Renal pelvis (tissue), 4 donors: ENCODE measurements around the gene SH3BGRL. TPM values are rescaled to one million over a fixed set of nuclear protein-coding genes. Genes with fewer than 3 reads are reported as not detected.
"Not testable (repeated sequence)": the region's sequence is repeated elsewhere in the genome, so short reads cannot be mapped to it uniquely, and the experiment has no call there.

Experiments
- DNase-seq: peaks from one replicate; pipeline ENCODE4 v3.0.0-alpha.2; 2013
- polyA plus RNA-seq, 3 donors: library from polyadenylated mRNA; unstranded; fragments of 120-200 nt; gene quantifications; one replicate each; pipeline ENCODE4 v1.2.1, GENCODE V29; 2013; ENCODE audit not compliant: insufficient read length in 3 of 3

The SH3BGRL gene
- polyA plus RNA-seq, 3 donors = 161 to 197 (median 166) TPM

- no peak for DNase-seq
Measured at GRCh38 chrX:81240701-81241331, 38.9 kb downstream of the SH3BGRL start.

DNA sequence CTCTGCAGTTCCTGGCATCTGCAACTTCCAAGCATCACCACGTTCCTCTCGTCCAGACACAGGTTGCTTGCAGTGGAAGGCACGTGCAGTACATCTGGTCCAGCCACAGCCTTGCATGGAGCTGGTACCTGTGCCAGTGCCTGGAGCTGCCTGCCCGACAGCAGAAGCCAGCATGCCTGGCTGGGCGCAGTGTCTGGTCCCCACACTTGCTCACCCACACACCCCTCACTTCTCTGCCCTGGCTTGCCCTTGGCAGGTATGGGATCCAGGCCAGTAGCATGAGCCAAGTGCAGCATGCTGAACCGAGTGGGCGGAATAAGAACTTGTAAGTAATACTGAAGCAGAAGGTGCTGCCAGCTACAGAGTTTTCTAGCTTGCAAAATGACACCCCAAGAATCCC, 39.9 kb downstream of the SH3BGRL start:
- DNase-seq = no peak

DNA sequence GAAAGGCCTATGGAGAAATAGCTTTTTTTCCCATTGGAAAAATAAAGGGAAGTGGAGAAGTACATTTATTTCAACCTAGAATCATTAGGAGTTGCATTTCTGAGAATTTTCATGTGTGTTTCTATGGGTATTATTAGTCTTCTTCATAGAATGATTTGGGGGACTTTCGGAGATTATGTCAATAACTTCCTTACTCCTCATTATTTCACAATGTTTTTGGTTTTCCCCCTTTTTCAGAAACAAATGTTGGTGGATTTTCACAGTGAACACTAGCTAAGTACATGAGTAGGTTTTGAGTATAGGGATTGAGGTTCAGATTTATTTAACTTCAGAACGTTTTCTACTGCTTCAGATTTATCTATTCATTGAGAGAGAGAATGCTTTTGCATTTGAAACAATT, 54.0 kb downstream of the SH3BGRL start:
- no peak for DNase-seq

- no peak for DNase-seq
Measured at GRCh38 chrX:81257817-81258216, 55.9 kb downstream of the SH3BGRL start.

- DNase-seq = no peak
Measured at GRCh38 chrX:81259020-81259713, 57.3 kb downstream of the SH3BGRL start.

DNA sequence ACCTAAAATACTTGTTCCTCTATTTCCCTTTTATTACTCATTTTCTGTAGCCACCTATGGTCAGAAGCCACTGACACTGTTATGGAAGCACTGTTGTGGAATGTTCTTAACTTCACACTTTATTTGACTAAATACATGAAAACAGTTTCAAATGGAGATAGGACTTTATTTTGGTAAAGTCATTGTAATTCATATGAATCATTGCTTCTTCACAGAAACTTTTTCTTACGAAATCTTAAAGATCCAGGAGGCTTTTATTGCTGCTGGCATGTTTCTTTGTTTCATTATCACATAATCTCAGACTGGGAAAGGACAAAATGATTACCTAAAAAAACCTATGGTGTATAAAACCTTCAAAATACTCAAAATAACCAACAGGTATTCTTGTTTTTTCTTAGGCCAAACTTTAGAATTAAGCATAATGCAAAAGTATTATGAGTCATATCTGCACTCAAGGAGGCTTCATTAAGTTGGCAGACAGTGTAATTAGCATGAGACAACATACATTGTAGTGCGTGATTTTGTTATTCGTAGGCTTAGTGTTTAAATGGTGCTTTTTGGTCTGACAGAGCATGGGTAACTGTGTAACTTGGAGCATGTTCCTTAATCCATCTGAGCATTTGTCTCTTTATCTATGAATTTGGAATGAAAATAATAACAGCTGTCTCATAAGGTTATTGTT, 58.0 kb downstream of the SH3BGRL start:
- no peak for DNase-seq

DNA sequence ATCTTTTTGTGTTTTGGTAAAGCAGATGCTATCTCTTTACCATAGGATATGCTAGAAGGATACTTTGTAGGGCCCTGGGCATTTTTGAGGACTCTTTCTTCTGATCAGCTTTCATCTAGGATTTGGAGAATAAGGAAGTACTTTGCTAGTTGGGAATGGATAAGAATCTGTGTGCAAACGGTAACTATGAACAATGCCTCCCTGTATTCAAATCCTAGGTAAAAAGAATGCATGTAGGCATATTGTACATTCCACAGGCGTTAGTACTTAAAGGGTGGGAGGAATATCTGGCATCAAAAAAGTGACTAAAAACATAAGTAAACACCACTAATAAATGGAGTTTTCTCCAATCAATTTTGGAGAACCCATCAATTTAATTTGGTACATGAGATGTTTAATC, 59.7 kb downstream of the SH3BGRL start:
- DNase-seq = no peak

DNA sequence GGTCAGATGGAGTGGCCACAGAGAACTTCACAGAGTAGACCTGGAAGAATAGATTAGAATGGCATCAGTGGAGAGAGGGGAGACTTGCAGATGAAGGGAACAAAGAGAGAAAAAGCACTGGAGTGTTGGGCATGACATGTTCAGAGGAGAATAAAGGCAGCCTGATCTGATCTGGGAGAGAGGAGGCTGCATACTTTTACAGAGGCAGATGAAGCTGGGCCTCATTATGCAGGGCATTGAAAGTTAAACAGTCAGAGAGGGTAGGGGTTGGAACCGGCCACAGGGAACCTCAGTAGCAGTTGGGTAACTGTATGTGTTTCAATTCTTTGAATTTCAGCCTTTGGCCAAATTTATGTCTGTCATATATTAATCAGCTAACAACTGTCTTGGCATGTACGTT, 61.2 kb downstream of the SH3BGRL start:
- no peak for DNase-seq

- DNase-seq = no peak
Measured at GRCh38 chrX:81278616-81279015, 76.7 kb downstream of the SH3BGRL start.

DNA sequence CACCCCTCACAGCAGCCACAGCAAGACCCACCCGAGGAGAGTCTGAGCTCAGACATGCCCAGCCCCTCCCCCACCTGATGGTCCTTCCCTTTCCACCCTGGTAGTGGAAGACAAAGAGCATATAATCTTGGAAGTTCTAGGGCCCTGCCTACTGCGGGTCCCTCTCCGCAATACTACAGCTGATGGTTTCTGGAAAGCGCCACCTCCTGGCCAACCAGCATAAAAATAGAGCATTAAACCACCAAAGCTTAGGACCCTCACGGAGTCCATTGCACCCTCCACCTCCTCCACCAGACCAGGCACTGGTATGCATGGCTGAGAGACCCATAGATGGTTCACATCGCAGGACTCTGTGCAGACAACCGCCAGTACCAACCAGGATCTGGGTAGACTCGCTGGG, 78.2 kb downstream of the SH3BGRL start:
- no peak for DNase-seq

GRCh38 chrX:81286075-81286474, 84.2 kb downstream of the SH3BGRL start:
- DNase-seq = no peak

- no peak for DNase-seq
Measured at GRCh38 chrX:81286608-81287007, 84.7 kb downstream of the SH3BGRL start.

- DNase-seq = no peak
Measured at GRCh38 chrX:81291996-81292395, 90.1 kb downstream of the SH3BGRL start.

GRCh38 chrX:81294101-81294500, 92.2 kb downstream of the SH3BGRL start:
- no peak for DNase-seq

DNA sequence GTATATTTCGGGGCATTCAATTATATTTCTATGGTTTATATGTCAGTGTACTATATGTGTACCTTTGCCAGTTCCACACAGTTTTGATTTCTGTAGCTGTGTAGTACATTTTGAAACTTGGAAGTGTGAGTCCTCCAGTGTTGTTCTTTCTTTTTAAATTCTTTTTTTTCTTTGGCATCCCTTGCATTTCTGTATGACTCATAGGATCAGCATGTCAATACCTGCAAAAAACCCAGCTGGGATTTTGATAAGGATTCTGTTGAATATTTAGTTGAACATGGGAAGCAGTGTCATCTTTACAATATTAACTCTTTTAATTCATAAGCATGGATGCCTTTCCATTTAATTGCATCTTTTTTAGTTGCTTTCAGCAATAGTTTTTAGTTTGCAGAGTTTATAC, 100.0 kb downstream of the SH3BGRL start:
- no peak for DNase-seq

DNA sequence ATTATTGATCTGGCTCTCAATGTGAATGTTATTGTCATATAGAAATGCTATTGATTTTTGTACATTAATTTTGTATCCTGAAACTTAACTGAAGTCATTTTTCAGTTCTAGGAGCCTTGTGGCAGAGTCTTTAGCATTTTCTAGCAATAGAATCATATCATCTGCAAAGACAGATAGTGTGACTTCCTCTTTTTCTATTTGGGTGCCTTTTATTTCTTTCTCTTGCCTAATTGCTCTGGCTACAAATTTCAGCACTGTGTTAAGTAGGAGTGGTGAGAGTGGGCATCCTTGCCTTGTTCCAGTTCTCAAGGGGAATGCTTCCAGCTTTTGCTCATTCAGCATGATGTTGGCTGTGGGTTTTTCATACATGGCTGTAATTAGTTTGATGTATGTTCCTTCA, 102.7 kb downstream of the SH3BGRL start:
- DNase-seq = no peak

DNA sequence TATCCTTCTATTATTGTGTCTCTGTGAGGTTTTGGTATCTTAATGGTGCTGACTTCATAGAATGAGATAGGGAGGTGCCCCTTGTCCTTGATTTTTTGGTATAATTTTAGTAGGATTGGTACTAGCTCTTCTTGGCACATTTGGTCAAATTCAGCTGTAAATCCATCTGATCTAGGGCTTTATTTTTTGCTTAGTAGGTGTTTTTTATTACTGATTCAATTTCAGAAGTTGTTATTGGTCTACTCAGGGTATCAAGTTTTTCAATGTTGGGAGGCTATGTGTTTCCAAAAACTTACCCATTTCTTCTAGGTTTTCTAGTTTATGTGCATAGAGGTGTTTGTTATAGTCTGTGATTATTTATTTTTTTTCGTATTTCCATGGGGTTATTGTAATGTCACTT, 103.3 kb downstream of the SH3BGRL start:
- no peak for DNase-seq

DNA sequence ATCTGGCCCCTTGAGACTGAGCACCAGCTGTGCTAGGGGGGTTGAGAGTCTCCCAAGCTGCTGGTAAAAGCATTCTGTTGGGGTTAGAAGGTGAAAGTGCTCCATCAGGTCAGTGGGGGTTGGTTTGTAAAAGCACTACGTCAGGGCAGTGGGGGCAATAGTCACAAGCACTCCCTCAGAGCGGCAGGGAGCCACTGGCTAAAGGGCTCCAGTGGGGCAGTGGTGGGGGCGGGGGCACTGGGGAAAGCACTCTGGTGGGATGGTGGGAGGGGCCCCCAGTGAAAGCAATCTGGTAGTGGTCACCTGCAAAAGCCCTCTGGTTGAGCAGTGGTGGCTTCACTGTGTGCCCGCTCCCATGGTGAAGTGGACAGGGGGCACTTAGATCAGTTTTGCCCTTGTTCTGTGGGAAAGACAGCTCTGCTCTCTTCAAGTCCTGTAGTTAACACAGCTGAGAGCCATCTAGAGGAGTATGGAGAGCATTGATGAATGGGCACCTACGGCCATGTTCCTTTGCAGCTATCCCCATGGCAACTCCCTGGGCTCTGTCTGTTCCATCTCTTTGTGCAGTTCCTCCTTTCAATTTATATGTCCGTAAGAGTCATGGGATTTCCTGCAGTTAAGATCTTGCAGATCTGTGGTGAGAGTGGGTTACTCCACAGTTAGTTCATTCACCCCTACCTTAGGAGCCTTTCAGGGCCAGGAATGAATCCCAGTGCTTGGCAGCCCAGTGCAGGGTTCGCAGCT, 106.4 kb downstream of the SH3BGRL start:
- DNase-seq = no peak

DNA sequence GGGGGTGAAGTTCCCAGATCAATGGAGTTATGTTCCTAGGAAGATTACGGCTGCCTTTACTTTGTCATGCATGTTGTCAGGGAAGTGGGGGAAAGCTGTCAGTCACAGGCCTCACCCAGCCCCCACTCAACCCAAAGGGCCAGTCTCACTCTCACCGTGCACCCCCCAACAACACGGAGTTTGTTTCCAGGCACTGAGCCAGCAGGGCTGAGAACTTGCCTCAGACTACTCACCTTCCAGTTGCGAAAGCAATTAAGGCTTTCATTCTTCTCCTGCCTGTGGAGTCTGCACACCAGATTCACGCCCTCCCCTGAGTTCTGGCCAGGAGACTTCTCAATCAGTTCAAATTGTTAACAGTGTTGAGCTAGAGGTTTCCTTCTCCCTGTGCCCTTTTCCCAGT, 114.3 kb downstream of the SH3BGRL start:
- DNase-seq = no peak

DNA sequence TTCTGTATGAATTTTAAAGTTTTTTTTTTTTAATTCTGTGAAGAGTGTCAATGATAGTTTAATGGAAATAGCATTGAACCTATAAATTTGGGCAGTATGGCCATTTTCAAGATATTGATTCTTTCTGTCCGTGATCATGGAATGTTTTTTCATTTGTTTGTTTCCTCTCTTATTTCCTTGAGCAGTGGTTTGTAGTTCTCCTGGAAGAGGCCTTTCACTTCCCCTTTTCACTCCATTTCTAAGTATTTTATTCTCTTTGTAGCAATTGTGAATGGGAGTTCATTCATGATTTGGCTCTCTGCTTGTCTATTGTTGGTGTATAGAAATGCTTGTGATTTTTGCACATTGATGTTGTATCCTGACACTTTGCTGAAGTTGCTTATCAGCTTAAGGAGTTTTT, 129.8 kb downstream of the SH3BGRL start:
- not testable (repeated sequence) for DNase-seq

DNA sequence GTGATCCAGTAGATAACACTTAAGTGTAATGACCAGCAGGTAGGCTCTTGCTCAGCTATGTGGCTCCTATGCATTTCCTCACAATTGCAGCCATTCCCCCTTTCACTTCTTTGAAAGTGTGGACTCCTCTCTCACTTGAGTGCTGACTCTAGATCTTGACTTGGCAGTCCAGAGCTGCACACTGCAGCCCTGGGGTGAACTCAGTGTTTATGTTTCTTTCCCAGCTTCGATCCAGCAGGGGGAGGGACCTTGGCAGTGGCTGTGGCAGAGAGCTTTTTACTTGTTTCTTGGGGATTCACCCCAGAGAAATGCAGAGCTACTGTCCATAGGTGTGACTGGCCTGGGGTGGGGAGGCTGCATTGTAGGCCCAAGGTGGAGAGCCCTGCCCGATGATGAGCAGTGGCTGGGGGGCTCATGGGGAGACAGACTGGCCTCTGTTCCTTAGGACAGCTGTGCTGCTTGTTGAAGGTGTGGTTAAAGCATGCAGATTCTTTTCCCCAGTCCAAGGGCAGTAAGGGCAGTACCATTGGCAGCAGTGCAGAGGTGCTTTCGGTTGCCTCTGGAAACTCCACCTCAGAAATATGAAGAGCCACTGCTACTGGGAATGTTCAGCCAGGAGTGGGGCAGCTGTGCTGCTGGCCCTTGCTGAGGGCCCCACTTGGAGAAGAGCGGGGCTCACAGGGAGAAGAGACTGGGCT, 134.7 kb downstream of the SH3BGRL start:
- no peak for DNase-seq

DNA sequence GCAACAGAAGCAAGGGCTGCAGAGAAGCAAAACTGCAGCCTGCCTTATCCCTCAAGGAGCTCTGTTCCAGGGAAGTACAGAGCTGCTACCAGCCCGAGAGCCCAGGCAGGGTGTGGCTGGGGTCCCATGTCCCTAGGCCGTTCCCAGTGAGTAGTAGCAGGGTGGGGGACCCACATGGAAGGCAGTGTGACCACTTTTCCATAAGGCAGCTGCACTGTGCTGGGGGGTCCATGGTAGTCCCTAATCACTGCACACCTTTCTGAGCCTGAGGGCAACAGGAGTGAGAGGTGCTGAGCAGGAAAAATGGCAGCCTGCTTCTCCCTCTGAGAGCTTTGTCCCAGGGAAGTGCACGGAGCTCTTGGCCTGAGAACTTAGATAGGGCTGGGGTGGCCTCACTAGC, 135.9 kb downstream of the SH3BGRL start:
- no peak for DNase-seq
